HG02678 (cell line): Measurements from ENCODE around the gene SLC12A3.

ENCODE experiments used
- ATAC-seq: cut with Tn5 transposase; IDR thresholded peaks from one replicate; pipeline ENCODE4 v1.9.1; 2021; ENCODE audit warnings: mild to moderate bottlenecking, moderate library complexity; ENCODE audit not compliant: unreplicated experiment

Gene SLC12A3

DNA sequence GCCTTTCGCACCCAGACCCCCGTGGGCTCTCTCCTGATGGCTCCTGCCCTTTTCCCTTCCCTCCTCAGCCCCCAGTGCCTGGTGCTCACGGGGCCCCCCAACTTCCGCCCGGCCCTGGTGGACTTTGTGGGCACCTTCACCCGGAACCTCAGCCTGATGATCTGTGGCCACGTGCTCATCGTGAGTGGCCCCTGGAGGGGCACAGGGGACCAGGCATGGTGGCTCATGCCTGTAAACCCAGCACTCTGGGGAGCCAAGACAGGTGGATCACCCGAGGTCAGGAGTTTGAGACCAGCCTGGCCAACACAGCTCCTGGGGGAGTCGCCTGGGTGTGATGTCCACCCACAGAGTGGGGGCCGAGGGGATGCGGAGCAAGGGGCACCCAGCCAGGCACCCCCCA is 21.3 kb downstream of the SLC12A3 start:
- ATAC-seq: no peak

GRCh38 chr16:56886826-56887225 is 21.8 kb downstream of the SLC12A3 start:
- no peak for ATAC-seq

DNA sequence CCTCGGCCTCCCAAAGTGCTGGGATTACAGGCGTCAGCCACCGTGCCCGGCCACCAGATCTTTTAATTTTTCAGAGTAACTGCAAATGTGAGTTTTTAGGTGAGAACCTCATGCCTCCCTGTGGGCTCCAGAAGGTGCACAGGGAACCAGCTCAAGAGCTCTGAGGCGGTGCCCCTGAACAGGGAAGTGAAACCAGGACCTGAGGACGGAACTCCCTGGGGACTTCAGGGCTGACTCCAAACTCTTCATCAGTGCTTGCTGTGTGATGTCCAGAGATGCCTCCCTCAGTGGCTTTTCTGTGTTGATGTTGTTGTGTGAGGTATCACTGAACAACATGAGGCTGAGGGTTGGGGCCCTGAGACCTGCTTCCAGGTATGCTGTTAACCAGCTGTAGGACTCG is 23.8 kb downstream of the SLC12A3 start:
- ATAC-seq: no peak

DNA sequence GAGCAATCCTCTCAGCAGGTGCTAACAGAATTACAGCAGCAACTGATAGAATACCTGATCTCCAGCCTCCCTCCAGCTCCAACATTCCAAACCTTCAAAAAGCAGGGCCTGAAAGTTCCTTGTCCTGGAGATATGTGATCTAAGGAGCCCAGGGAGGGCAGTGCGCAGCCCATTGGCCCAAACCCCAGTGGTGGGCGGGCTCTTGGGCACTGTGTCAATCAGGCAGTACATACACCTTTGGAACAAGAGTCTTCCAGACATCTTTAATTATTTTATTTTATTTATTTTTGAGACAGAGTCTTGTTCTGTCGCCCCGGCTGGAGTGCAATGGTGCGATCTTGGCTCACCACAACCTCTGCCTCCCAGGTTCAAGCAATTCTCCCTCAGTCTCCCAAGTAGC is 24.2 kb downstream of the SLC12A3 start:
- ATAC-seq: no peak

DNA sequence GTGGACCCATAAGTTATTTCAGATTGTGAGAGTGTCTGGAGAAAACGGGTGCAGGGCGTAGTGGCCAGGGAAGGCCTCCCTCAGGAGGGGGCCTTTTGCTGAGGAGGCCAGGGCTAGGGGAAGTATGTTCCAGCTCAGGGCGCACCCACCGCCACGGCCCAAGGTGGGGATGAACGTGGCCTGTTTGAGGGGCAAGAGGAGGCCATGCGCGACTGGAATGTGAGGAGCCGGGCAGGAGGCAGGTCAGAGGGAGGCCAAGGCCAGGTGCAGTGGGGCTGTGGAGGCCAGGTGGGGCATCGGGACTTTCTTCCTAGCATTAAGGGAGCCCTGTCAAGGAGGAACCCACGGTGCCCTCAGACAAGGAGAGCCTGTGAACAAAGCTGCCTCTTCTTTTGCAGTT is 26.7 kb downstream of the SLC12A3 start:
- no peak for ATAC-seq

GRCh38 chr16:56892705-56893104 is 27.7 kb downstream of the SLC12A3 start:
- ATAC-seq: no peak

DNA sequence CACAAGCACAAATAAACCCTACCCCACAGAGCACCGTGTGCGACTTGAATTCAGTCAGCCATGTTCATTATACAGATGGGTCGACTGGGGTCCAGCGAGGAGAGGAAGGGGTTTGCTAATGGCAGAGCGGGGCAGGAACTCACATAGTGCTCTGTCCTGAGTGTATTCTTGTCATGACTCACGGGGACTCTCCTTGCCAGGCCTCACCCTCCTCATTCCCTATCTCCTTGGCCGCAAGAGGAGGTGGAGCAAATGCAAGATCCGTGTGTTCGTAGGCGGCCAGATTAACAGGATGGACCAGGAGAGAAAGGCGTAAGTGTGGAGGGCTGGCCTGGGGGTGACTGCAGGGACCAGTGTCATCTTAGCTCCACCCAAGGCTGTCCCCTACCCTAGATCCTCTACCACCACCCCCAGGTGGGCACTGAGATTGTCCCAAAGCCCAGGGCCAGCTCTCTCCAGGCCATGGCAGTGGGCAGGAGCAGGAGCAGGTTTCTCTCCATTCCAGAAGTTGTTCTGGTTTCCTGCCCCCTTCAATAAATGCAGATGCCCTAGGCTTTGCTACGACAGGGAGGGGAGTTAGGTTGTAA is 29.4 kb downstream of the SLC12A3 start:
- no peak for ATAC-seq

GRCh38 chr16:56895813-56896212 is 30.8 kb downstream of the SLC12A3 start:
- no peak for ATAC-seq

- ATAC-seq: no peak
Measured at GRCh38 chr16:56896244-56896643, 31.2 kb downstream of the SLC12A3 start.

GRCh38 chr16:56897026-56897799 is 32.2 kb downstream of the SLC12A3 start:
- ATAC-seq: no peak

- peak; percentile 79 for ATAC-seq
Measured at GRCh38 chr16:56898847-56899246, 33.8 kb downstream of the SLC12A3 start.

- ATAC-seq: no peak
Measured at GRCh38 chr16:56903866-56904265, 38.9 kb downstream of the SLC12A3 start.

- no peak for ATAC-seq
Measured at GRCh38 chr16:56907401-56907800, 42.4 kb downstream of the SLC12A3 start.

GRCh38 chr16:56909527-56909979 is 44.5 kb downstream of the SLC12A3 start:
- no peak for ATAC-seq

GRCh38 chr16:56910112-56910511 is 45.1 kb downstream of the SLC12A3 start:
- ATAC-seq: no peak

DNA sequence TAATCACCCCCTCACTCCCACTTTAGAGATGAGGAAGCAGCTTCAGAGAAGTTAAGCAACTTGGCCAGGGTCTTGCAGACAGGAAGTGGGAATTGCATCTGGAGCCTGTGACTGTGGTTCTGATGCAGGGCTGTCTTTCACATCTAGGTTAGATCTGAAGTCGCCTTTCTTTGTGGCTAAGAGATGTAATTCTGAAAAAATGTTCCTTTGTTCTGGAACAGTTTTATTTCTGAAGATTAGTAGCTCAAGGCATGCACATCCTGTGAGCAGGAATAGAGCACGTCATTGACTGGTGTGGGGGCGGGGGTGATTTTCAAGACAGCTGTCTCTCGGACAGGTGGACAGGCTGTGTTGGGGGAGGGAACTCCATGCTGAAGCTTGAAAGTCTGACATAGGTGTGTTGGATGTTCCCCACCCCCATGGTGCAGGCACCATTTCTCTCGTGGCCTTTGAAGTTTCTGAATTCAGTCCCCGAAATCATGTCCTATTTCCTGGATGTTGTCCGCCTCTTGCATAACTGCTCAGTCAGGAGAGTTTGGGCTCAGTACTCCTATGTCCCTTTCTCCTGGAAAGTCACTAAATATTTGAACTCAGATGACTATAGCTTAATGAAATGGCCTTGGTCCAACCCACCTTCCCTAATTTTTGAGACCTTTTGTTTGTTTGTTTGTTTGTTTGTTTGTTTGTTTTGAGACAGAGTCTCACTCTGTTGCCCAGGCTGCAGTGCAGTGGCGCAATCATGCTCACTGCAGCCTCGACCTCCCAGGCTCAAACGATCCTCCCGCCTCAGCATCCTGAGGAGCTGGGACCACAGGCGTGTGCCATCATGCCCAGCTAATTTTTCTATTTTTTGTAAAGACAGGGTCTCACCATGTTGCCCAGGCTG is 45.9 kb downstream of the SLC12A3 start:
- no peak for ATAC-seq

GRCh38 chr16:56911771-56912571 is 47.0 kb downstream of the SLC12A3 start:
- ATAC-seq: peak; percentile 67

DNA sequence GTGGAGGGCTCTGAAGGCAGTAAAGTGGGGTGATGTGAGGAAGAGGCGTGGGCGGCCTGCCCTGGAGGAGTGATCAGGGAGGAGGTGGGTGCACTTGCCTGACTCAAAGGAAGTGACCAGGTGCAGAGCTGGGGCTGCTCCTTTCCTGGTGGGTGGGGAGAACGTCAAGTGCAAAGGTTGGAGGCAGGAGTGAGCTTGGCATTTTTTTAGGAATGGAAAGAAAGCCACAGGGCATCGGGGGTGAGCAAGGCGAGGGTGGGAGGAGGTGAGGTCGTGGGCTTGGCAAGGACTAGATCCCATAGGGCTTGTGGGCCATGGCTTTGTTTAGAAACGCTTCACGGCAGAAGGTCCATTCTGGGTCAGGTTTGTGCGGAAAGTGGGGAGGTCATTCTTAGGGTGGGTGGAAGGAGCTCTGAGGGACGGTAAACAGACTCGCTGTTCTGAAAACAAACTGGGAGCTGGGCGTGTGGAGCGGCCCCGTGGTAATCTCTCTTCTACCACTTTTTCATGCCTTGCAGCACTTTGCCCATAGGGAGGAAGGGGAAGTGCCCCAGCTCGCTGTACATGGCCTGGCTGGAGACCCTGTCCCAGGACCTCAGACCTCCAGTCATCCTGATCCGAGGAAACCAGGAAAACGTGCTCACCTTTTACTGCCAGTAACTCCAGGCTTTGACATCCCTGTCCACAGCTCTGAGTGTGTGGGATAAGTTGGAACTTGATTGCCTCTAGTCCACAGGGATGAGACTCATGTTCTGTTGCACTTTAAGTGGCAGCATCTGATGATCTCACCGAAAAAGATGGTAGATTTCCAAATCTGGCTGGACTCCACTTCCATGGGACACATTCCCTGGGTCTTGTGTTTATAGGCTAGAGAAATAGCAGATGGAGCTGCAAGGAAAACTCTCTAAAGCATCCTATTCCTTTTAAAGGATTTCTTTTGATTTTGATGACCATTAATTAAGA is 48.0 kb downstream of the SLC12A3 start:
- no peak for ATAC-seq

- ATAC-seq: no peak
Measured at GRCh38 chr16:56914896-56915295, 49.9 kb downstream of the SLC12A3 start.
